A549 treated with Hydrocortisone at 1 μM for 4 hours (cell line): ENCODE results near the gene MUSTN1. TPM values are rescaled to one million over a fixed set of nuclear protein-coding genes. Genes with fewer than 3 reads are reported as not detected.

Source experiments
- total RNA-seq: library from RNA; stranded (reverse); fragments of 200-300 nt; extraction: Qiagen RNA extraction; gene quantifications from 5 replicates; pipeline ENCODE4 v1.2.3, GENCODE V29; 2022

Gene MUSTN1
- total RNA-seq: 0.20 to 0.32 TPM in 2 of 5 replicates, not detected in the others

DNA sequence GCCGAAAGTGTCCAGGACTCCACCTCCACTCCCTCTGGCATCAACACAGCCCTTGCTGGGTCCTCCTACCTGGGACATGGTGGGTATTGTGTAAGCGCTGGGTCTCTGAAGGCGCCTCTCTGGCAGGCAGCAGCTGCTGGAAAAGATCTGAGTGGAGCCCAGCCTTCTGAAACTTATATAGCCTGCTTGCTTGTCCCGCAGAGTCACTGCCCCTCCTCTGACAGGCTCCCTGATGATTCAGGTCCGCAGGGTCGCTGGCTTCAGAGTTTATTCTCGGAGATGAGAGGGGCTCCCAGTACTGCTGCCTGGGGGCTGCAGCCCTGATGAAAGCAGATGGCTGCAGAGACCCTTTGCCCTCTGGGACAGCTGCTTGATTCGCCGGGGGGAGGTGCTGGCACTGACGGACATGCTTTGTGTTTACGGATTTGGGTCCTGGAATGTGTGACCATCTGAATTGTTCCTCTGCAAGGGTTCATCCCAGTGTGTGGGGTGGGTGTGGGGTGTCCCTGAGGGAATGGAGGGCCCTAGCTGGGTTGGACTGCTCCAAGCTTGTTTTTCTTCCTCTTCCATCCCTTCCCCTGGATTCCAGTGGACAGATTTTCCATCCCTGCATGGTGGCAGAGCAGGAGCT lies at the start of gene MUSTN1:
Gene MUSTN1, minus strand, starts transcription at position 149 of the 631 bp plus-strand sequence. Its CDS starts 71 bp downstream, at position 78.

DNA sequence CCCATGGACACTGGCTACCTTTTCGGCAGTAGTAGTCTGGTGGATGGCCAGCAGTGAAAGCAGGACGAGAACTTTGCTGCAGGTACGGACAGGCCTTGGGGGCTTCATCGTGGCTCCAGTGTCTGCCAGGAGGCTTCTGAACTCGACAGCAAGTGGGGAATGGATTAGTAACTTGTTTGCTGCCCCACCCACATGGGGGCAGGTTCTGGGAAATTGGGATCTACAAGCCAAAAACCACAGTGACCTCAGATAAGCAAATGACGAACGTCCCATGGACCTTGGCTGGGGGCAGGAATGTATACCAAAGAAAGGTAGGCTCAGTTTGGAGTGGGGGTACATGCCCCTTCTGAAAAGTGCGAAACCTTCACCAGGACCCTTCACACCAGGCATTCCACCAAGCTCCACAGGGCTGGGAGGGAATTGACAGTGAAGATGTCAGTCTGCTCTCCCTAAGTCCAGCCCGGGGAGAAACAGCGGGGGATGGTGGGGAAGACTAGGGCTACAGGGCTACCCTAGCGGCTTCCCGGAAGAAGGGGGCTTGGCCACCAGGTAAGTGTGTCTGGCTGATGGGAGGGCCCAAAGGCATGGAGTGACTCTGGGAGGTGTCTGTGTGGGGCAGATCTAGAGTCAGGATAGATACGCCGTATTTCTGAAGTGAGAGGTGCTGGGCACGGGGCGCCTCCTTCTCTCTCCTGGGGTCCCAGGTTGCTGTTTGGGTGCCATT lies 4.1 kb downstream of the MUSTN1 start, which contains the start of gene ITIH4:
Gene ITIH4, minus strand, starts transcription at position 138 of the 724 bp plus-strand sequence. Its CDS starts 30 bp downstream, at position 108.

GRCh38 chr3:52794612-52795099 lies 40.2 kb downstream of the MUSTN1 start, which contains the start of gene ITIH3:
ITIH3 (plus strand) TSS chr3:52794796; CDS start chr3:52794804, 8 bp downstream.

Other genes starting within 250 kb of the MUSTN1 start
- gene PBRM1, start 149.1 kb downstream of the MUSTN1 start, total RNA-seq: 9.5 to 17.9 TPM (median 15.1 TPM) in 5 replicates
- gene GNL3, start 149.0 kb downstream of the MUSTN1 start, total RNA-seq: 84.4 to 149 TPM (median 91.0 TPM) in 5 replicates
- 35.0 to 41.9 TPM (median 38.7 TPM) in 5 replicates for gene GLT8D1, start 129.2 kb downstream of the MUSTN1 start, total RNA-seq
- gene SPCS1, start 128.9 kb downstream of the MUSTN1 start, total RNA-seq: 145 to 168 TPM (median 158 TPM) in 5 replicates
- 10.7 to 15.3 TPM (median 12.7 TPM) in 5 replicates for gene NEK4, start 64.1 kb downstream of the MUSTN1 start, total RNA-seq
- not detected in 5 replicates for gene ITIH1, start 57.4 kb downstream of the MUSTN1 start, total RNA-seq
- 0.06 to 0.21 TPM (median 0.18 TPM) in 3 of 5 replicates, not detected in the others for gene ITIH3, start 40.2 kb downstream of the MUSTN1 start, total RNA-seq
- 0.44 to 1.5 TPM (median 1.1 TPM) in 5 replicates for gene ITIH4, start 4.3 kb downstream of the MUSTN1 start, total RNA-seq
- 7.5 to 9.0 TPM (median 8.5 TPM) in 5 replicates for gene STIMATE, start 62.5 kb upstream of the MUSTN1 start, total RNA-seq
- gene SFMBT1, start 211.1 kb upstream of the MUSTN1 start, total RNA-seq: 8.1 to 12.3 TPM (median 8.5 TPM) in 5 replicates